Progenitor cell of endocrine pancreas (in vitro differentiated cells): ENCODE data around the gene SUSD3. TPM values are rescaled to one million over a fixed set of nuclear protein-coding genes. Genes with fewer than 3 reads are reported as not detected.

Experiments used
- DNase-seq: peaks from one replicate; pipeline ENCODE4 v3.0.0; 2021; ENCODE audit warnings: low spot score; ENCODE audit not compliant: unreplicated experiment
- H3K27ac Mint-ChIP-seq: 2 replicates; pipeline ENCODE4 v1.8.0; 2021; ENCODE audit warnings: mild to moderate bottlenecking, moderate library complexity, mixed read lengths
- H3K27me3 Mint-ChIP-seq: 2 replicates; pipeline ENCODE4 v1.8.0; 2021; ENCODE audit warnings: mixed read lengths
- H3K36me3 Mint-ChIP-seq: 2 replicates; pipeline ENCODE4 v1.8.0; 2022; ENCODE audit warnings: mixed read lengths; ENCODE audit not compliant: insufficient read depth
- H3K4me1 Mint-ChIP-seq: 2 replicates; pipeline ENCODE4 v1.8.0; 2021; ENCODE audit warnings: low read depth, mixed read lengths
- H3K4me3 Mint-ChIP-seq: 2 replicates; pipeline ENCODE4 v1.8.0; 2021; ENCODE audit warnings: low read depth, mild to moderate bottlenecking, moderate library complexity, mixed read lengths
- H3K9me3 Mint-ChIP-seq: 2 replicates; pipeline ENCODE4 v1.8.0; 2021; ENCODE audit warnings: low read depth, mixed read lengths
- total RNA-seq: library from RNA; stranded (reverse); gene quantifications from 2 replicates; pipeline ENCODE4 v1.2.1, GENCODE V29; 2021
- TF ChIP-seq, protein P1 (sequence below): fragments of 200-600 bp; sonication (generic); IDR thresholded peaks from one replicate; pipeline ENCODE4 v1.5.0; 2021; ENCODE audit warnings: antibody characterized with exemption, mild to moderate bottlenecking; ENCODE audit not compliant: unreplicated experiment

SUSD3 gene
- total RNA-seq, 1 donor from 2014 or later = 0.43 TPM

GRCh38 chr9:93093877-93094657, 35.6 kb downstream of the SUSD3 start:
- Mint-ChIP-seq H3K9me3 (no peaks in the 10 kb centered on the region), H3K4me1 (peaks cover 29% of the 10 kb centered on the region), H3K4me3 (peak overlapping the region; percentile 68), H3K36me3 (no peaks in the 10 kb centered on the region), H3K27me3 (no peaks in the 10 kb centered on the region), H3K27ac (peak overlapping the region; percentile 73)
- TF ChIP-seq, protein P1, sequence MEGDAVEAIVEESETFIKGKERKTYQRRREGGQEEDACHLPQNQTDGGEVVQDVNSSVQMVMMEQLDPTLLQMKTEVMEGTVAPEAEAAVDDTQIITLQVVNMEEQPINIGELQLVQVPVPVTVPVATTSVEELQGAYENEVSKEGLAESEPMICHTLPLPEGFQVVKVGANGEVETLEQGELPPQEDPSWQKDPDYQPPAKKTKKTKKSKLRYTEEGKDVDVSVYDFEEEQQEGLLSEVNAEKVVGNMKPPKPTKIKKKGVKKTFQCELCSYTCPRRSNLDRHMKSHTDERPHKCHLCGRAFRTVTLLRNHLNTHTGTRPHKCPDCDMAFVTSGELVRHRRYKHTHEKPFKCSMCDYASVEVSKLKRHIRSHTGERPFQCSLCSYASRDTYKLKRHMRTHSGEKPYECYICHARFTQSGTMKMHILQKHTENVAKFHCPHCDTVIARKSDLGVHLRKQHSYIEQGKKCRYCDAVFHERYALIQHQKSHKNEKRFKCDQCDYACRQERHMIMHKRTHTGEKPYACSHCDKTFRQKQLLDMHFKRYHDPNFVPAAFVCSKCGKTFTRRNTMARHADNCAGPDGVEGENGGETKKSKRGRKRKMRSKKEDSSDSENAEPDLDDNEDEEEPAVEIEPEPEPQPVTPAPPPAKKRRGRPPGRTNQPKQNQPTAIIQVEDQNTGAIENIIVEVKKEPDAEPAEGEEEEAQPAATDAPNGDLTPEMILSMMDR = no peak
- no peak for DNase-seq

DNA sequence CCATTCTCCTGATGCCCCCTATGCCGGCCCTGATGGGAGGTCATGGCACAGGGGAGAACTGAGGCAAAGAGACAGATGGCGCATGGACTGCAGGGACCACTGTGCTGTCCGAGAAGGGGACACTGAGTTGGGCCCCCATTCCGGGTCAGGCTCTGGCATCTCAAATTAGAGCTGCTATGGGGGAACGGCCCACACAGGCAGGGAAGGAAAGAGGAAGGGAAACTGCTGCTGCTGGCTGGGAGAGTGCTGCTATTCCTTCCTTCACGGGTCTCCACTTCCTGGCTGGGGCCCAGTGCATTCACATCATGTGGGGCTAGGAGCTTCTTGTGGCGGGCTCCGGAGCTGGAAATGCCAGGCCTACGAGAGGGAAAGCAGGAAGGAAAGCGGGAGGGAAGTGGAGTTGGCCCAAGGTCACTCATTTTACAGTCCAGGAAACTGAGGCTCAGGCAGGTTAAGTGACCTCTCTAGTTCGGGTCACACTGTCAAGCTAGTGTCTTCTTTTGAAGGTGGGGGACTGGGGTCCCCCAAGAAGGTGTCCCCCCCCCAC, 36.2 kb downstream of the SUSD3 start:
- TF ChIP-seq, protein P1 = no peak
- Mint-ChIP-seq H3K4me3 (peak overlapping the region; percentile 68), H3K27me3 (no peaks in the 10 kb centered on the region), H3K9me3 (no peaks in the 10 kb centered on the region), H3K36me3 (no peaks in the 10 kb centered on the region), H3K27ac (peak overlapping the region; percentile 93), H3K4me1 (peaks cover 29% of the 10 kb centered on the region)
- DNase-seq = no peak

DNA sequence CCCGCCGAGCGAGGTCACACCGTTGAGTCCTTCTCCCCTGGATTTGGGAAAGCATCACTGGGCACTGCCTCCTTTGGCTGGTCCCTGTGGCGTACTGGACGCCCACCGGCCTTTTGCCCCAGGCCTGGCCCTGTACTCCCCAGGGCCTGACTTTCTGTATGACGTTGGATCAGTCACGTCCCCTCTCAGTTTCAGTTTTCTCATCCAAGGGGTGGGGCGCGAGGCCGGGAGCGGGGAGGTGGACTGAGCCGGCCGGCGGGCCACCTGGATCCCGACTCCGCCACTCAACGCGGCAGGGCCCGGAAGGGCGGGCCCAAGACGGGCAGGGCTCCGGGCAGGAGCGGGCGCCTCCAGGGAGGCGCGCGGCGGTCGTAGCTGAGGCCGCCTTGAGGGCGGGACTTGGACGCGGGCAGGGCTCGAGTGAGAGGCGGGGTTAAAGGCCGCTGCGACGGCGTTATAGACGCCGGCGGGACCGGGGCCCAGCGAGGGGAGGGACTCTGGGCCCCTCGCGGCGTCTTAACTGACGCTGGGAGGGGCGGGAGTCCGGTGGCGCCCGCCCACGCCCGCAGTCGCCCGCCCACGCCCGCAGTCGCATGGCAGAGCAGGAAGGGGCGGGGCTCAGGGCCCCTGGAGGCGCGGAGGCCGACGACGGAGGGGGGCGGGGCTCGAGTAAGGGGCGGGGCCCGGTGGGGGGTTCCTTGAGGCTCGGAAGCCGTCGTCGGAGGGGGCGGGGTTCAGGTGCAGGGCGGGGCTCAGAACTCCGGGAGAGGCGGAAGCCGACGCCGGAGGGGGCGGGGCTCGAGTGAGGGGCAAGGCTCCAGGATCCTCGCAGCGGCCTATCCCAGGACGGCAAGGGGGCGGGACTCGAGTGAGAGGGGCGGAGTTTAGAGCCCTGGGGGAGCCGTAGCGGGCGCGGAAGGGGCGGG, 37.0 kb downstream of the SUSD3 start:
- DNase-seq = peak; percentile 100
- H3K4me1 Mint-ChIP-seq = peaks cover 24% of the 10 kb centered on the region
- H3K27me3 Mint-ChIP-seq = no peaks in the 10 kb centered on the region
- peaks cover under 1% of the 10 kb centered on the region for H3K36me3 Mint-ChIP-seq
- H3K9me3 Mint-ChIP-seq = no peaks in the 10 kb centered on the region
- H3K27ac Mint-ChIP-seq = peak overlapping the region; percentile 84
- peak overlapping the region; percentile 68 for H3K4me3 Mint-ChIP-seq
- TF ChIP-seq, protein P1 = no peak

GRCh38 chr9:93096131-93096802, 37.8 kb downstream of the SUSD3 start, which contains the start of gene CARD19:
Gene CARD19, plus strand, starts transcription at chr9:93096217. Its CDS starts 129 bp downstream, at chr9:93096346.
- H3K9me3 Mint-ChIP-seq = no peaks in the 10 kb centered on the region
- H3K27ac Mint-ChIP-seq = peak within 1 kb of the TSS; percentile 84
- peaks cover 20% of the 10 kb centered on the region for H3K4me1 Mint-ChIP-seq
- TF ChIP-seq, protein P1 = peak; percentile 20
- H3K27me3 Mint-ChIP-seq = no peaks in the 10 kb centered on the region
- peak; percentile 43 for DNase-seq
- H3K36me3 Mint-ChIP-seq = peaks cover 3% of the 10 kb centered on the region
- peak within 1 kb of the TSS; percentile 80 for H3K4me3 Mint-ChIP-seq
